Naive thymus-derived CD8-positive, alpha-beta T cell (primary cell): ENCODE data around the gene TMTC4. TPM values are rescaled to one million over a fixed set of nuclear protein-coding genes. Genes with fewer than 3 reads are reported as not detected.
A peak's percentile ranks its signal among the peaks of the same experiment; 100 is the strongest.
"Not testable (repeated sequence)": the region's sequence is repeated elsewhere in the genome, so short reads cannot be mapped to it uniquely, and the experiment has no call there.

Experiments used
- ATAC-seq, 2 donors: fragments of 150-1000 bp; cut with Tn5 transposase in 1 of 2; sonication (Bioruptor Pico), chemical (Tn5 transposase) in 1 of 2; 1 replicate in 1 of 2; 2 replicates in 1 of 2; pipeline ENCODE4 v1.10.0; 2021; ENCODE audit warnings: mild to moderate bottlenecking in 2 of 2, moderate library complexity in 2 of 2
- POLR2A ChIA-PET: fragments of 350-600 bp; sonication (Branson Sonifier 250); formaldehyde crosslinking; loops from one replicate; lab custom pipeline; 2021; ENCODE audit warnings: antibody characterized with exemption; lab: Charles Lee
- DNase-seq, 10 donors: peaks; one replicate each; pipeline versions ENCODE4 v3.0.0 to v3.0.0-alpha.2; 2020 to 2022
- H3K27ac Mint-ChIP-seq, 10 donors: one replicate each; pipeline ENCODE4 v1.8.0; 2020 to 2022; ENCODE audit warnings: mild to moderate bottlenecking in 10 of 10, mixed read lengths in 10 of 10, moderate library complexity in 4 of 10, inconsistent platforms in 1 of 10
- H3K27me3 Mint-ChIP-seq, 5 donors: one replicate each; pipeline ENCODE4 v1.8.0; 2021 to 2022; ENCODE audit warnings: mixed read lengths in 5 of 5
- H3K36me3 Mint-ChIP-seq, 3 donors: one replicate each; pipeline ENCODE4 v1.8.0; 2020 to 2022; ENCODE audit warnings: mixed read lengths in 3 of 3, mild to moderate bottlenecking in 2 of 3, inconsistent platforms in 1 of 3
- H3K4me1 Mint-ChIP-seq, 4 donors: one replicate each; pipeline ENCODE4 v1.8.0; 2021 to 2022; ENCODE audit warnings: mixed read lengths in 4 of 4
- H3K4me3 Mint-ChIP-seq, 10 donors: one replicate each; pipeline ENCODE4 v1.8.0; 2020 to 2022; ENCODE audit warnings: mild to moderate bottlenecking in 10 of 10, mixed read lengths in 10 of 10, moderate library complexity in 6 of 10, inconsistent platforms in 1 of 10
- H3K9me3 Mint-ChIP-seq, 9 donors: one replicate each; pipeline ENCODE4 v1.8.0; 2020 to 2022; ENCODE audit warnings: mixed read lengths in 9 of 9, mild to moderate bottlenecking in 3 of 9, inconsistent platforms in 1 of 9, moderate library complexity in 1 of 9
- polyA plus RNA-seq, 3 donors: library from polyadenylated mRNA; unstranded; fragments of 300-500 nt; fragmentation: Illumina TruSeq; gene quantifications; one replicate each; pipeline ENCODE4 v1.2.3, GENCODE V29; 2021
- total RNA-seq, 8 experiments: library from RNA in 2 of 8; stranded (reverse) in 2 of 8; gene quantifications; one replicate each; pipeline ENCODE4 v1.2.3 and lab custom pipeline; 2021 to 2026

TMTC4 gene
- total and polyA plus RNA-seq, 5 experiments from 2014 or later = 1.4 to 32.6 (median 2.5) TPM

DNA sequence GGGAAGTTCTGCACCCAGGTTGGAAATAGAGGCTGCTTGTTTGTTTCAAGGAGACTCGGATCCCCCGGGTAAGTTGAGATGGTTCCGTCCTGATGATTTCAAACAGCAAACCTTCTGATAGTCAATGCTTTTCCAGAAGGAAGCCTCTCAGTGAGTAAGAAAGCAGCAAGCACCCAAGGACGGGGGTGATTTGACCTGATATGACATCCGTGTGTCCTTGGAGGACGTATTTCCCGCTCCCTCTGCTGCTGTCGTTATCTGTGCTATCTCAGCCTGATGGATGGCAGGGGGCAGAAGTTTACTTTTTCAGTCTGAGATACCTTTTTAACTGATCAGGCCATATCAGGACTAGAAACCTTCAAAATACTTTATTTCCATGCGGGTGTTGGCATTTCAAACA is 80.3 kb downstream of the TMTC4 start:
- ATAC-seq (no peak), DNase-seq (no peak)
- no peaks in the 10 kb centered on the region for H3K9me3 Mint-ChIP-seq
- no peak overlapping the region for H3K4me3 Mint-ChIP-seq
- peaks cover 0 to 3% (median 3%) of the 10 kb centered on the region in 4 donors for H3K4me1 Mint-ChIP-seq
- POLR2A ChIA-PET = no interaction called here
- H3K36me3 Mint-ChIP-seq = no peaks in the 10 kb centered on the region
- no peak overlapping the region for H3K27ac Mint-ChIP-seq
- no peaks in the 10 kb centered on the region for H3K27me3 Mint-ChIP-seq

DNA sequence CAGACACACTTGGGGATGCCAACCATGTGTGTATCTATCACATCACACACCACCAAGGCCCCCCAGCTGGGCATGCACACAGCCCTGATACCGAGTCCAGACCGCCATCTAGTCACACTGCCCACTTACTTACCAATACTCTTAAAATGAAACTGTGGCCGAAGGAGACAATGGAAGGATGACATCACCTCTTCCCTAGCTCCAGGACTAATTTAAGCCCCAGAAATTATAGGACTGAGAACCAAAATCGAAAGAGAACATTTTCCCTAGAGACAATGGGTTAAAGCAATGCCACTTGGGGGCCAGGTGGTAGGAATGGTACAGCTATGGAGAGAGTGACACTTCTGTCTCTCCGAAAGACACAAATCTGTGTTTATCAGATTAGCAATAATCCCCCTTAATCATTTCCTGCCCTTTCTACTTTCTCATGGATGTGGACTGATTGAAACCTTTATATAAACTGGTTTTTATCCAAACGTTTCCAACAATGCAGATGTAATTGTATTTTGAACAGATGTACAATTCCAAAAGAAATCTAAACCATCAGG is 85.3 kb downstream of the TMTC4 start:
- Mint-ChIP-seq H3K4me1 (peaks cover 22 to 44% (median 42%) of the 10 kb centered on the region in 4 donors), H3K4me3 (peak overlapping the region; percentile 74 to 90 (median 84)), H3K27me3 (no peaks in the 10 kb centered on the region), H3K27ac (peak overlapping the region; percentile 82 to 93 (median 90)), H3K36me3 (no peaks in the 10 kb centered on the region), H3K9me3 (no peaks in the 10 kb centered on the region)
- ATAC-seq = no peak
- POLR2A ChIA-PET = interaction anchor here (0.9 to 3.3 kb wide), 6 partner anchors 9 to 933 kb away, joined by 3 to 20 read pairs (median 4); partner anchors contain the start of gene TMTC4
- DNase-seq = no peak

DNA sequence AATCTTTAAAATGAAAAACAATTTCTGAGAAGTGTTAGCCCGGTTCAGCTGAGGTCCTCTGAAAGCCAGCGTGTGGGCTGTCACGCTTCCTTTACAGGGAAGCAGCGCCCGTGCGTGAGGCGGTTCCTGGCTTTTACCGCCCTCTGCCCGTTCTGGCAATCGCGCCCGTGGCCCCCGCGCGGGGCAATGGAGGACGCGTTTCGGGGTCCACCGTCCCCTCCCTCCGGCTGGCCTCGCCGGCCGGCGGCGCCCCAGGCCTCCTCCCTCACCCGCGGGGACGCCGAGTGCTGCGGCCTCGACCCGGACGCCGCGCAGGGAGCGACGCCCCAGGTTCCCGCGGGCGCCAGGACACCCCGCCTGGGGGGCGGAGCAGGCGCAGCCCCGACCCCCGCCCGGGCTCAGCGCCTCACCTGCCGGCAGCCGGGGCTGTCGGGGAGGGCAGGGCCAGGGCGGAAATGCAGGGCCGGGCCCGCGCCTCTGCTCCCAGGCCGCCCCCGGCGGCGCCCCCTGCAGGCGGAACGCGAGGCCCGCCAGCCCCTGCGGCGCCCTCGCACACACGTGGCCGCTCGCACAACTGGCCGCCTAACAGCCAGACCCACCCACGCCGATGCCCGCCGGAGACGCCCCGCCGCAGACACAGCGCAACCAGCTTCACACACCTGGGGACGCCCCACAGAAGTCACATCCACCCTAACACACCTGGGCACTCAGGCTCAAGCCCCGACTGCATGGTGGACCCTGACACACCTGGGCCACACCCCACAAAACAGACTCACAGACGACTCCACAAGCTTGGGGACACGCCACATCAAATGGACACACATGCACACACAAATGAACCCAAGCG is 86.0 kb downstream of the TMTC4 start, which contains the start of gene GGACT:
GGACT (minus strand) TSS at position 459 of the 847 bp plus-strand sequence. CDS start 56,198 bp downstream, outside the sequence.
- Mint-ChIP-seq H3K36me3 (no peaks in the 10 kb centered on the region), H3K27me3 (no peaks in the 10 kb centered on the region), H3K27ac (peak within 1 kb of the TSS; percentile 86 to 95 (median 92)), H3K4me1 (peaks cover 24 to 51% (median 49%) of the 10 kb centered on the region in 4 donors), H3K9me3 (no peaks in the 10 kb centered on the region), H3K4me3 (peak within 1 kb of the TSS; percentile 76 to 90 (median 84))
- DNase-seq (peak; percentile 68 to 89 (median 85)), ATAC-seq (peak; percentile 89 to 91)
- POLR2A ChIA-PET = interaction anchor here (0.8 to 3.3 kb wide), 9 partner anchors 9 to 982 kb away, joined by 3 to 20 read pairs (median 4); partner anchors contain the start of genes CLYBL and TMTC4

DNA sequence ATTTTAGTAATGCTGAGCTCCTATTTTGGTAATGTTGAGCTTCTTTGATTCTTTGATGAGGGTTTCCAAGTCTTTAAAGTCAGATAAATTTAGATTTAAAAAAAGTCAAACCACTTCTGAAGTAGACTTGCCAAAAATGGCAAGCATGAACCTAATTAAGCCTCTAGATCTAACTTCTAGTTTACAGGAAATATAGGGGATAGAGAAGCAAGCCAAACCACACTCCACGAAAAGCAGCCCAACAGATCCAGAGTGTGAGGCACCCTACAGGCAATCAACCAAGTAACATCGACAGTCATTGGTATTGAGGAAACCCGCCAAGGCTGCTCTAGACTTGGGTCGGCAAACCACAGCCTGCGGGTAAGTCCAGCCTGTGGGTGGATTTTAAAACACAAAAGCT is 89.7 kb downstream of the TMTC4 start:
- Mint-ChIP-seq H3K36me3 (no peaks in the 10 kb centered on the region), H3K4me3 (peak overlapping the region; percentile 12 to 82 (median 44)), H3K4me1 (peaks cover 36 to 75% (median 70%) of the 10 kb centered on the region in 4 donors), H3K27ac (peak overlapping the region; percentile 20 to 89 (median 79)), H3K27me3 (no peaks in the 10 kb centered on the region), H3K9me3 (no peaks in the 10 kb centered on the region)
- POLR2A ChIA-PET = interaction anchor here (0.6 to 1.1 kb wide), 2 partner anchors 11 to 90 kb away, joined by 3 to 5 read pairs; partner anchors contain the start of gene TMTC4
- DNase-seq (peak in 7 of 10 donors; percentile 8 to 67 (median 25)), ATAC-seq (peak; percentile 14 to 29)

DNA sequence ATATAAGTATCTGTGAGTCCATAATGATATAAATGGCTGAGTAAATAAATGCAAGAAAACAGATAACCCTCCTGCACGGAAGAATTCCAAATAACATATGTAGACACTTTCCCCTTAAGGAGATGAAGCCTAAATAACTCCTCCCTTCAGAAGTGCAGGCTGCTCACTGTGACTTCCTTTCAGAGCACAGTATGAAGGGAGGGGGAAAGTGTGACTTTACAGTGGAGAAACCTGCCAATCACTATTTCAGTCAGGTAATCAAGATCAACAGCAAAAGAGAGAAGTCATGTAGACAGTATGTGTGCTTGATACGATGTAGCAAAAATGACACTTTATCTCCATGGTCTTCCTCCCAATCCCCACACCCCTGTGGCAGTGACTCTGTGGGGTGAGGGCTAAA is 93.1 kb downstream of the TMTC4 start:
- Mint-ChIP-seq H3K4me3 (peak overlapping the region in 2 of 10 donors; percentile 43 to 45), H3K27ac (peak overlapping the region in 3 of 10 donors; percentile 32 to 57 (median 49)), H3K36me3 (peaks cover 0 to 14% (median 3%) of the 10 kb centered on the region in 3 donors), H3K27me3 (no peaks in the 10 kb centered on the region), H3K4me1 (peaks cover 25 to 57% (median 46%) of the 10 kb centered on the region in 4 donors), H3K9me3 (no peaks in the 10 kb centered on the region)
- ATAC-seq = peak in 1 of 2 donors; percentile 46
- POLR2A ChIA-PET = no interaction called here
- DNase-seq = no peak

DNA sequence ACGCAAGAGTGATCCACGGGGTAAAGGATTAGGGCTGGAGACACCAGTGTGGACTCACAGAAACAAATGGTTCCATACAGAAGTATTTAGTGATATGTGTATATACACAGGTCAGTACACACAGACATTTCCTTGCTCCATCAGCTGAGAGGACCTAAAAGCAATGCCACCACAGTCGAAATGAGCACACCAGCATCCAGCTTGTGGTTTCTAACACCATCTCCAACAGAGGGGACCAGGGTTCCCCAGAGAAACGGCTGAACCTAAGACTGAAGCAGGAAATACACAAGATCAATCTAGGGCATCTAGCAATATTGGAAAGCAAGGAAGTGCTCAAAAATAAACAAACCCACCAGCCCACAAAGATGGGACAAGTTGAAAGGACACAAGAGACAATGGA is 93.6 kb downstream of the TMTC4 start:
- DNase-seq (no peak), ATAC-seq (no peak)
- H3K9me3 Mint-ChIP-seq = no peaks in the 10 kb centered on the region
- POLR2A ChIA-PET = no interaction called here
- H3K4me1 Mint-ChIP-seq = peaks cover 23 to 55% (median 43%) of the 10 kb centered on the region in 4 donors
- no peaks in the 10 kb centered on the region for H3K27me3 Mint-ChIP-seq
- H3K27ac Mint-ChIP-seq = peak overlapping the region in 2 of 10 donors; percentile 13 to 30
- peaks cover 0 to 14% (median 3%) of the 10 kb centered on the region in 3 donors for H3K36me3 Mint-ChIP-seq
- H3K4me3 Mint-ChIP-seq = peak overlapping the region in 1 of 10 donors; percentile 57

DNA sequence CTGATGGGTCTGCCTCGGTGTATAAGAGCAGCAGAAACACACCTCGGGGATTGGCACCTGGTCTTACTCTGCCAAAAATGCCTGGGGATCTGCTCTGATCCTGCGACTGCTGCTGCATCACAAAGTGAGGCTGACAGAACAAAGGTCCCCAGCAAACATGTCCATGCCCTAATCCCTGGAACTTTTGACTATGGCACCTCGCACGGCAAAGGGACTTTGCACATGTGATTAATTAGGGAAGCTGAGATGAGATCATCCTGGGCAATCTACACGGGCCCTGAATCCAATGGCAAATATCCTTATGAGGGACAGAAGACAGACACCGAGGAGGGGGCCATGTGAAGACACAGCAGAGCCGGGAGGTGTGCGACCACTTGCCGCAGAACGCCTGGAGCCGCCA is 94.5 kb downstream of the TMTC4 start:
- H3K9me3 Mint-ChIP-seq = no peaks in the 10 kb centered on the region
- H3K36me3 Mint-ChIP-seq = peaks cover 0 to 14% (median 3%) of the 10 kb centered on the region in 3 donors
- H3K4me3 Mint-ChIP-seq = no peak overlapping the region
- no peak overlapping the region for H3K27ac Mint-ChIP-seq
- ATAC-seq (no peak), DNase-seq (no peak)
- POLR2A ChIA-PET = no interaction called here
- H3K27me3 Mint-ChIP-seq = no peaks in the 10 kb centered on the region
- peaks cover 22 to 51% (median 35%) of the 10 kb centered on the region in 4 donors for H3K4me1 Mint-ChIP-seq

DNA sequence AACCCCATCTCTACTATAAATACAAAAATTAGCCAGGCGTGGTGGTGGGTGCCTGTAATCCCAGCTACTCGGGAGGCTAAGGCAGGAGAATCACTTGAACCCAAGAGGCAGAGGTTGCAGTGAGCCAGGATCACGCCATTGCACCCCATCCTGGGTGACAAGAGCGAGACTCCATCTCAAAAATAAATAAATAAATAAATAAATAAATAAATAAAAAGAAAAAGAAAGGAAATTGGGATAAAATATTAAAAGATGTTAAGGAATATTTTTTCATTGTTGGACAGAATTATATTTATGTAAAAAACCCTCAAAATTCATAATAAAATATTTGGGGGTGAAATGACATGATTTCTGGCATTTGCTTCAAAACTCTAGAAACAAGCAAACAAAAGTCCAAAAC is 97.4 kb downstream of the TMTC4 start:
- H3K27me3 Mint-ChIP-seq, ATAC-seq, H3K27ac Mint-ChIP-seq, H3K9me3 Mint-ChIP-seq, DNase-seq, POLR2A ChIA-PET, H3K4me3 Mint-ChIP-seq: not testable (repeated sequence)
- Mint-ChIP-seq H3K4me1 (peaks cover 17 to 39% (median 29%) of the 10 kb centered on the region in 4 donors), H3K36me3 (peaks cover 0 to 14% (median 3%) of the 10 kb centered on the region in 3 donors)

DNA sequence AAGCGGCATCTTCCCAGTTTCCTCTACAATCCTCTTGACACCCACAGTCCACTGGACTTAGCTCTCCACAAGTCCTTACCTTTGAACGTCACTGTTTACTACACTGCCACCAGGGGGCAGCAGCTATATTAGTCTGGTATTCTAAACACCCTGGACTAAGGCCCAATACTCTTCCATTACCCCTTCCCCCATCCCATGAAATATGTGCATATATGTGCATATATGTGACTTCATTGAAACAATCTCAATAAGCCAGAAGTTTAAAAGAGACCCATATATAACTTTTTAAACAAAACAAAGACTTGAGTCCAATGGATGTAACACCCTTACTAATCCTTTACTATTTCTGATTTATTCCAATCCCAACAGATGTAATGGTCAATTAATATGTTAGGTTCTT is 101.5 kb downstream of the TMTC4 start:
- peak; percentile 79 to 90 for ATAC-seq
- peak overlapping the region in 1 of 10 donors; percentile 3 for H3K27ac Mint-ChIP-seq
- POLR2A ChIA-PET = interaction anchor here (0.6 to 1.6 kb wide), 5 partner anchors 11 to 1142 kb away, joined by 3 to 7 read pairs (median 5); partner anchors contain the start of gene TMTC4
- peak; percentile 52 to 87 (median 68) for DNase-seq
- no peaks in the 10 kb centered on the region for H3K27me3 Mint-ChIP-seq
- peaks cover 0 to 6% (median 5%) of the 10 kb centered on the region in 3 donors for H3K36me3 Mint-ChIP-seq
- no peaks in the 10 kb centered on the region for H3K9me3 Mint-ChIP-seq
- H3K4me3 Mint-ChIP-seq = no peak overlapping the region
- H3K4me1 Mint-ChIP-seq = peaks cover 8 to 21% (median 14%) of the 10 kb centered on the region in 4 donors

DNA sequence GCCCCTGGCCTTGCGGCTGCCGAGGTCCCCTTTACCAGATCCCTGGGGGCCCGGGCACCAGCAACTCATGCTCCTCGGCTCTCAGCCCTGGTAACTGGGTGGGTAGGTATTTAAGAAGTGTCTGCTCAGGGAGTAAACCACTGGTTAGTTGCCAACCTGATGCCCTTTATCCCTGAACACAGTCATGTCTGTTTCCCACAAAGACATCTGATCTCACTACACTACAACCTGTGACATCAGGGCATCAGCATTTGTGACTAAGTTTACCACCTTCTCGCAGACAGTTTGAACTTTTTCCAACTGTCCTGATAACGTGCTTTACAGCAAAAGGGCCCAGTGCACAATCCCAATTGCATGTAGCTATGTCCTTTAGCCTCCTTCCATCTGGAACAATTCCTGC is 108.1 kb downstream of the TMTC4 start:
- H3K4me1 Mint-ChIP-seq = peaks cover 0 to 12% (median 6%) of the 10 kb centered on the region in 4 donors
- DNase-seq (no peak), ATAC-seq (no peak)
- H3K4me3 Mint-ChIP-seq = no peak overlapping the region
- no peaks in the 10 kb centered on the region for H3K27me3 Mint-ChIP-seq
- POLR2A ChIA-PET = no interaction called here
- peaks cover 0 to 2% (median 0%) of the 10 kb centered on the region in 9 donors for H3K9me3 Mint-ChIP-seq
- peaks cover 4 to 8% (median 5%) of the 10 kb centered on the region in 3 donors for H3K36me3 Mint-ChIP-seq
- peak overlapping the region in 1 of 10 donors; percentile 48 for H3K27ac Mint-ChIP-seq

DNA sequence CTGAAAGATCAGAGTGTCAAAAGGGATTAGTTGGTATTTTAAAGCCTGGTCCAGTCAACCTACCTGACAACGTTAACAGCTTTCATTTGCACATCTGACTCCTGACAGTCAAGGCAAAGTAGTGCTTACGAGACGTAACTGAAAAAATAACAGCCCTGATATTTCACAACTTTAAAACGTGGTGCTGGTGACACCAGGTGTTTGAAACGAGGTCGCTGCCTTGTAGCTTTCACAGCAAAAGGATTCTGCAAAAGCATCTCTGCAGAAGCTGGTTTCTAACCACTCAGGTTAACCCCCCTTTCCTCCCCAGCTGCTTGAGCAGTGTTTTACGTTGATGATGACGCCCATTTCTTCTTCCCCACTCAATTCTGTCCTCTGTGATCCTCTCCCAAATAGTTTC is 109.3 kb downstream of the TMTC4 start:
- H3K9me3 Mint-ChIP-seq = peaks cover 0 to 2% (median 0%) of the 10 kb centered on the region in 9 donors
- peak overlapping the region in 3 of 10 donors; percentile 48 to 89 (median 50) for H3K27ac Mint-ChIP-seq
- peaks cover 0 to 12% (median 6%) of the 10 kb centered on the region in 4 donors for H3K4me1 Mint-ChIP-seq
- no peaks in the 10 kb centered on the region for H3K27me3 Mint-ChIP-seq
- peaks cover 4 to 6% (median 5%) of the 10 kb centered on the region in 3 donors for H3K36me3 Mint-ChIP-seq
- POLR2A ChIA-PET = no interaction called here
- ATAC-seq (no peak), DNase-seq (no peak)
- no peak overlapping the region for H3K4me3 Mint-ChIP-seq

DNA sequence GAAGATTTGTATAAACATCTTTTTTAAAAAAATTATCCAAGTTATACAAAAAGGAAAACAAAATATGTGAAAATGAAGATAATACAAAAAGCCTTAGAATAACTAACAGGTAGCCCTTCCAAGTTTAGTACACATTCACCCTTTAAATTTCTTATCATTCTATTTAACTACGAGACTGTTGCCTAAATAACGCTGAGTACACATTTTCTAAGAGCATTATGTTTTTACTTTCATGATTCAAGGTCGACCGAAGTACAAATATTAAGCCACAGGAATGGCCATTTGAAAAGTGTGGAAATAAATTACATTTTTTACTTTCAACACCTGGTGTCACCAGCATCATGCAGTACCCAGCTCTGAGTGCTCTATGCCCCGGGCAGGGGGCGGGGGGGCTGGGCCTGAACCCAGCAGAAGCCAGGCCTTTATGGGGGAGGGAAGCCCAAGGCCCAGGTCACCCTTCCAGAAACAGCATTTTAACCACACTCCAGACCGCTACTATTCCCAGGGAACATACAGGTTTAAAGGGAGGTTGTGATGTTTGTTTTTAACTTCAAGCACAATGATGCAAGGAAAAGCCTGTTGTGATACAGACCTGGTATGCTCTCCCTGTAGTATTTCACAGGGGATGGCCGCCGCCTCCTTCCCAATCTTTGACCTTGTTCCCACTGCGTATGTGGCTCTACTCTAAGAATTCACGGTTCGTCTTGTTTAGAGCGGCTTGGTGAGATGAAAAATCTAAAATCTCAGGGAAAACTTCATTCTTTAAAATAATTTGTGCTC is 110.0 kb downstream of the TMTC4 start:
- no peak overlapping the region for H3K4me3 Mint-ChIP-seq
- no peaks in the 10 kb centered on the region for H3K27me3 Mint-ChIP-seq
- no peak for DNase-seq
- no peak overlapping the region for H3K27ac Mint-ChIP-seq
- H3K36me3 Mint-ChIP-seq = peaks cover 4 to 6% (median 5%) of the 10 kb centered on the region in 3 donors
- no peak for ATAC-seq
- peaks cover 0 to 12% (median 6%) of the 10 kb centered on the region in 4 donors for H3K4me1 Mint-ChIP-seq
- POLR2A ChIA-PET = no interaction called here
- H3K9me3 Mint-ChIP-seq = peaks cover 0 to 2% (median 0%) of the 10 kb centered on the region in 9 donors
